GM19193 (cell line): ENCODE results near the gene CCDC106.

Experiments used
- POLR2A ChIP-seq: IDR thresholded peaks from 4 replicates; pipeline ENCODE4 v1.6.1; 2011; ENCODE audit not compliant: insufficient read depth, insufficient read length; ENCODE audit errors: extremely low read depth

Gene CCDC106

DNA sequence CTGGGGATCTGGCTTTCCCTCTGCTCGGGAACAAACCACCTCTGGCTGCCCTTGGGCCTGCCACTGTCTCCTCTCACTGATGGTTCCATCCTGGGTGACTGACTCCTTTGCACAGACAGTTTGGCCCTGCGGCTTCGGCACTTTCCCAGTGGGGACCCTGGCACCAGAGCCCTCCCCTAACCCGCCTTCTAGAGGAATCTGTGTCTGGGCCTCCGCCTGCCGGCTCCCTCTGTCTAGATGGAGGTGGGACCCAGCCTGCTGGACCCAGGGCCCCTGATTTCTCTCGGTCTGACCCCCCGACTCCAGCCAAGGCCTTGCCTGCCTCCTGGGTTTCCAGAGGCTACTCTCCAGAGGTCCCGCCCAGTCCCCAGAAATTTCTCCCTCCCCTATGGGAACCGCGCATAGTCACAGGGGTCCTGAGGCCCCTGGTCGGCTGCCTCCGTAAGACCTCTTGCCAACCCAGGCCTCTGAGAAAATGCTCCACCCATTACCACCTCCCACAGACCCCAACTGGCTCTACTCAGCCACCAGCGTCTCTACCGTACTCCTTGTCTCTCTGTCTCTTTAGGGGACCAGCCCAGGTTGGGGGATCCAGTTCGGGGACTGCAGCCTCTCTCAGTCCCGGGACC is 2.7 kb downstream of the CCDC106 start:
- TF ChIP-seq POLR2A, result no peak

DNA sequence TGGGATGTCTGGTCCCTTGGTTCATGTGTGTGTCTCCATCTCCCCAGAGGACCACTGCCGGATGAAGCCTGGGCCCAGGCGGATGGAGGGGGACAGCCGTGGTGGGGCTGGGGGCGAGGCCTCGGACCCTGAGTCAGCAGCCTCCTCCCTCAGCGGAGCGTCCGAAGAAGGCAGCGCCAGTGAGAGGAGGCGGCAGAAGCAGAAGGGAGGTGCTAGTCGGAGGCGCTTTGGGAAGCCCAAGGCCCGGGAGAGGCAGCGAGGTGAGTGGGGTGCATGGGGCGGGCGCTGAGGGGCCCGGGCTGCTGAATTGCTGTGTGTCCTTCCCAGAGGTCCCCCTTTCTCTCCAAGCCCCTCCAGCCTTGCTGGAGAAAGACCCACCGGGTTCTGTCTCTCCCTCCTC is 3.2 kb downstream of the CCDC106 start:
- no peak for TF ChIP-seq POLR2A

DNA sequence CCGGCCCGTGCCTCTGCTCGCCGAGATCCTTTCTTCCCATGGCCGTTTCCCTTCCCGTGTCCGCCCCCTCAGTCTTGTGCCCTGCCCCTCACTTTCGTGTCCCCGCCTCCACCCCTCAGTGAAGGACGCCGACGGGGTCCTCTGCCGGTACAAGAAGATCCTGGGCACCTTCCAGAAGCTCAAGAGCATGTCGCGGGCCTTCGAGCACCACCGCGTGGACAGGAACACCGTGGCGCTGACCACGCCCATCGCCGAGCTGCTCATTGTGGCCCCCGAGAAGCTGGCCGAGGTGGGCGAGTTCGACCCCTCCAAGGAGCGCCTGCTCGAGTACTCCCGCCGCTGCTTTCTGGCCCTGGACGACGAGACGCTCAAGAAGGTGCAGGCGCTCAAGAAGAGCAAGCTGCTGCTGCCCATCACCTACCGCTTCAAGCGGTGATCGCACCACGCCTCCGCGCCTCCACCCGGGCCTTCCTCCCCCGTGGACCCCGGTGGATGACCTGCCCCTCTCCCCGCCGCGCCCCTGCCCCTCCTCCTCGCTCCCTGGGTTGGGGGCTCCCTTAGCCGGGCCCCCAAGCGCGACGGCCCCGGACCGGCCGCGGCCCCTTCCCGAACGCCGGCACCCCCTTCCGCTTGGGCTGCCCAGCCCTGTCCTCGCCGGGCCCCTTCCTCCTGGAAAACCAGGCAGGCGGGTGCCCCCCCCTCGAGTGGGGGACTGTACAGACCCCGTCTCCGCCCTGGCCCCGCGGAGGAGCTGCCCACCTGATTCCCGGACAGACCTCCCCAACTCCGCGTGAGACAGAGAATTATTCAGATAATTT is 4.5 kb downstream of the CCDC106 start:
- TF ChIP-seq POLR2A, result no peak

DNA sequence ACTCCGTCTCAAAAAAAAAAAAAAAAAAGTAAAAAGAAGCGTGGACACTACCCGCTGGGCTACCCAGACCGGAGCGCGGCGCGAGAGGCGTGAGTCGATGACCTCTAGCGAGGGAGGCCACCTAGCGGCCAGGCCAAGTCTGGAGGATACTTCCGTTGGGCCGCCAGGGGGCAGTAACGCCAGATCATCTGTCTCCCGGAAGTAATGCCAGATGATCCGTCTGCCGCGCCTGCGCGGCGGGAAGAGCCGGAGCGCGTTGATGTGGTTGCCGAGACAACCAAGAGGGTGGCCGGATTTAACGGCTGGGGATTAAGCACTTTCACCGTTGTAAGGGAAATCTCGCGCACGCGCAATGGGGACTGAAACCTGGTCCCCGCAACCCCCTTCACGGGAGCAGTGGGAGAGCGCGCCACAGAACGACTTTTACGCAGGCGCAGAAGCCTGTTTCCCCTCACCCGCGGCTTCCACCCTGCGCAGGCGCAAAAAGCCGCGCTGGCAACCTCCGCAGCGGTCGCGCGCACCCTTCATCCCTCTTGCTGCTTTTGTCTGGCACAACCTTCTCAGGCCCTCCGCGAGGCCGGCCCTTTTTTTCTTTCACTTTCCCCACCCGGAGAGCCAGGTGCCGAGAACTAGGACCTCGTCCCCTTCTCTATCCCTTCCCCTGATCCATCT is 5.8 kb downstream of the CCDC106 start:
- peak; percentile 90 for TF ChIP-seq POLR2A

DNA sequence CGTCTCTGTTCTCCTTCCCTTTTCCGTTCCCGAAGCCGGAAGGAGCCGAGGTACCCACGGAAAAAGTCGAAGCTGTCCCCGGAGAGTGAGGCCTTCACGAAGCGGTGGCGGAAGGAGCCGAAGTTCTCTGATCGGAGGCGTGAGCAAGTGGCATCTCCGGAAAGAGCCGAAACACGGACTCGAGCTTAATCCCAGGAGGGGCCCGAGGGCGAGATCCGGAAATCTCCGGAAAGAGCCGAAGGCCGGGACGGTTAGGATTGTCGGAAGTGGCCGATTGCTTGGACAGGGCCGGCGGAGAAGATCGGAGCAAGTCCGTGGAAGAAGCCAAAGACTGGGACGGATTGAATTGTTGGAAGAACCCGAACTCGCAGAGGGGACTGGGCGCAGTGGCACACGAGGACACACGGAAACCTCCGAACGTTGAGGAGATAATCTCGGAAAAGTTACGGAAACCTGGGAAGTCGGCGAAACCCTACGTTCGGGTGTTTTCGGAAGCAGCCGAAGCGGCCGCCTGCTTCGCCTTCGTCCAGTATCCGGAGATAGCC is 6.4 kb downstream of the CCDC106 start:
- no peak for TF ChIP-seq POLR2A

DNA sequence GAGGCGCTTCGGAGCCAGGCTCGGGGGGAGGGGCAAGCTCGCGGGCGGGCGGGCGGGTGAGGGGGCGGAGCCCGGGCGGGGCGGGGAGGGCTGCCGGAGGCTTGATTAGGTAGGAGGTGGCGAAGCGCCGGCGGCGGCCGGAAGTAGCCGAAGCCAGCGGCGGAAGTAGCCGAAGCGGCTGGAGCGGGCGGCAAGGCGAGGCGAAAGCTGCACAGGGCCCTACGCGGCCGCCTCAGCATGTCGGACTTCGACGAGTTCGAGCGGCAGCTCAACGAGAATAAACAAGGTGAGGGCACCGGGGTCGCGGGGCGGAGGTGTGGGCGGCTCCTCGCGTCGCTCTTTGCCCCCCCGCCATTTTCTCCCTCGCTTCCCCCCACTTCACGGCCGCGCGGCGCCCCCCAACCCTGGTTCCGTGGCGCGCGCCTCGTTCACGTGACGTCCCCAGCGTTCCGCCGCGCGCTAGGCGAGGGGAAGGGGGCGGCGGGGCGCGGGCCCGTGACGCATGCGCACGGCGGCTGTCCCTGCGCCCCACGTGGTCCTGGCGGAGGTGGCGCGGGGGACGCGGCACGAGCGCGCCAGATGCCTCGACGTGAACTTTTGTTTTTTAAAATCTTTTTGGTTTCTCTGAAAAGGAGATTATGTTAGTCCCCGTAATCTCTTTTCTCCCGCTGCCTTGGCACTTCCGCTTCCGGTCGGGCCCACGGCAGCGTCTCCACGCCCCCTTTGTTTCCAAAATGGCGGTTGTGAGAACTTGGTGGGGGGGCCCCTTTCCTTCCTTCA is 7.0 kb downstream of the CCDC106 start, which contains the start of gene U2AF2:
Gene U2AF2, plus strand, starts transcription at position 168 of the 780 bp plus-strand sequence. Its CDS starts 70 bp downstream, at position 238.
- peak; percentile 82 for TF ChIP-seq POLR2A

DNA sequence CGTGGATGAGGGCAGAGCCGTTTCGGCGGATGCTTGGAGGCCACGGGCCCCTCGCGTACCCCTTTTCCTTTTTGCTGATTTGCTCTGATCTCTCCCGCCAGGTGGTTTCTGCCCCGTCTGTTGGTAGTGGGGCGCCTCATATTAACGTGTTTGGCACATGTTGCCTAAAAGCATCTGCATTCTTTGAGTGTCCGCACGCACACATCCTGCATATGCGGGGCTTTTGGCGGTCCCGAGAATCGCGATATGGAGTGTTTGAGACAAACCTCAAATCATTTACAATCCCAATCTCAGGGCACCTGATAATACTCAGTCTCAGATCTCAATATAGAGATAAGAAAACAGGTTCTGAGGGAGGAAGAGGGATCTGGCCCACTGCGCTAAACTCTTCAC is 7.6 kb downstream of the CCDC106 start:
- no peak for TF ChIP-seq POLR2A

DNA sequence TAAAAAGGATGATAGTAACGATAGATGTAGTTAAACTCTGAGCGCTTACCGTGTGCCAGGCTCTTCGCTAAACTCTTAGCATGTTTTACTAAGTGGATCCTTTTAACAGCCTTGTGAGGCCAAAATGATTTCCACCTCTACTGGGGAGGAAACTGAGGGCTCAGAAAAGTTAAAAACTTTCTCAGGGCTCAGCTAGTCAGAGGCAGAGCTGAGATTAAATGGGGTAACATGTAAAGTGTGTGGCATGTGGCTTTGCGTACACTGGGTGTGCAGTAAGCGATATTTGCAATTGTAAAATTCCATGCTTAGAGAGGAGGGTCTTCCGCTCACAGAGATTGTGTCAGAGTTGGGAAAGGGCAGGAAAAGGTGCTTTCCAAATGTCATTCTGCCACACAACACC is 8.5 kb downstream of the CCDC106 start:
- TF ChIP-seq POLR2A, result no peak

DNA sequence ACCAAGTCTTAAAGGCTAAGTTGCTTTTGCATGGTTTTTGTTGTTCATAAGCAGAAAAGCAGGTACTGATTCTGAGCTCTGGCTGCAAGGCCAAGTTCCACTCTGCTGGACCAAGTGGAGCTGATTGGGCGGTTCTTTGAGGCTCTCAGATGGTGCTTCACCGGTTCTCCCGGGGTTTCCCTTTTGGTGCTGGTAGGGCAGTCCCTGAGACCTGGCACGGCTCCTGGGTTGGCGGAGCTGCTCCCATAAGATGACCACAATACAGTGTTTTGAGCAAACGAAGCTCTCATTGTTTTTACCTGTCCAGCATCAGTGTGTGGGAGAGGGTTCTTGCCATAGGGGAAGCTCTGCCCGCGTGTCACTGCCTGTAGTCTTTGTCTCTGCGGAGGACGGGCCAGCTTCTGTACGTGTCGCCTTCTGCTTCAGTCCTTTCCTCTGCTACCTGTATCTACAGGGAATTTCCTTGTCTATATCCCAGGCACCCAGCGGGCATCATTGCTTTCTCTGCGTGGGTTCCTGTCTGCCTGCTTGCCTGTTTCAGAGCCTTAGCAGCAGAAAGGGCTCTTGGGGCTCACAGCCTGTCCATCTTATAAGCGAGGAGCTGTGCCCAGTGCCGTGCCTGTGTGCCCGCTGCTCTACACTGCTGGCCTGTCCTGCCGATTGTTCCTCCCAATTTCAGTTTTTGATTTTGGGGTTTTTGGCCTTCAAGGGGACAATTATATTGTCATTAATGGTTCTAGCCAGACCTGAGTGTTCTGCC is 9.2 kb downstream of the CCDC106 start:
- TF ChIP-seq POLR2A, result no peak

DNA sequence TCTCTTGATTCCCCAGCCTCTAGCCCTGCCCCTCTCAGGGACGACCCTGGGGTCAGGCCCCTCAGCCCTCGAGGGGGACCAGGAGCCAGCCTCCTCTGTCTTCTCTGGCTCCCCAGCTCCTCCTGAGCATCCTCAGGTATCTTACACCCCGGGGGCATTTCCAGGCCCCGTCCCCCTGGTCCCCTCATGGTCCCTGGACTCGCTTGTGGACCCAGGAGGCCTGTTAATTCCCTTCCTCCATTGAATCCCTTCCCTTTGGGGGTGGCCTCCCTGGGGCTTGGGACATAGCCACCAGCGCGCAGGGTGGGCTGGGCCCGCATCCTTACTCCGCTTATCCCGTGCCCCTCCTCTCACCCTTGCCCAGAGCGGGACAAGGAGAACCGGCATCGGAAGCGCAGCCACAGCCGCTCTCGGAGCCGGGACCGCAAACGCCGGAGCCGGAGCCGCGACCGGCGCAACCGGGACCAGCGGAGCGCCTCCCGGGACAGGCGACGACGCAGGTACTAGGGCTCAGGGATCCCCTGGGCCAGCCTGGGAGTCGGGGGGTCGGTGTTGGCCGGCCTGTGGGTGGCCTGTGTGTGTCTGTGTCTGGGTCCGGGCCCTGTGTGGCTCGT is 10.9 kb downstream of the CCDC106 start:
- TF ChIP-seq POLR2A, result no peak

DNA sequence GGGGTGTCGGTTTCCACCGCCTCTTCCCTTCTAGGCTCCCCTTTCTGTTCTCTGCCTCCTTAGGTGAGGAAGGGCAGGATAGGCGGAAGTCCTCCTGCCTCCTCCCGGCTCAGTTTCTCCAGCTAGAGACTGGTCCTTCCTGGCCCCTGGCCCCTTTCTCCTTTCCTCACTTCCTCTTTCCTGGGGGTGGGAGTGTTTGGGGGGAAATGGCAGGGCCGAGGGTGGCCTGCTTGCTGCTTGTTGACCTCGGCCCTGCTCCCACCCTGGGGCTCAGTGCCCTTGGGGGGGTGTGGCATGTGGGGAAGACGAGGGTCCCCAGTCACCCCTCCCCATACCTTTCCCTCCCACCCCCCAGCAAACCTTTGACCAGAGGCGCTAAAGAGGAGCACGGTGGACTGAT is 11.8 kb downstream of the CCDC106 start:
- TF ChIP-seq POLR2A, result no peak

DNA sequence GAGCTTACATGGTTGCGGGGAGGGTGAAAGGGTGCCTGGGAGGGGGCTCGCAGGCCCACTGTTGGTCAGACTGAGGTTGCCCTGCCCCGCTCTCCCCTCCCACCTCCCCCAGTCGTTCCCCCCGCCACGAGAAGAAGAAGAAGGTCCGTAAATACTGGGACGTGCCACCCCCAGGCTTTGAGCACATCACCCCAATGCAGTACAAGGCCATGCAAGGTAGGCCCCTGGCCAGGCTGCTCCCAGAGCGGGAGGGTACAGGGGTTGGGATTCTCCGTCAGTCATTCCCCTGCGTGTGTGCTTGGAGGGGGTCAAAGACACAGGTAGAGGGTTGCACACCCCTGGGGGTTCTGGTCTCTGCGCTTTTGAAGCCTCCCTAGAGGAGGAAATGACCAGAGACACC is 12.4 kb downstream of the CCDC106 start:
- TF ChIP-seq POLR2A, result no peak

DNA sequence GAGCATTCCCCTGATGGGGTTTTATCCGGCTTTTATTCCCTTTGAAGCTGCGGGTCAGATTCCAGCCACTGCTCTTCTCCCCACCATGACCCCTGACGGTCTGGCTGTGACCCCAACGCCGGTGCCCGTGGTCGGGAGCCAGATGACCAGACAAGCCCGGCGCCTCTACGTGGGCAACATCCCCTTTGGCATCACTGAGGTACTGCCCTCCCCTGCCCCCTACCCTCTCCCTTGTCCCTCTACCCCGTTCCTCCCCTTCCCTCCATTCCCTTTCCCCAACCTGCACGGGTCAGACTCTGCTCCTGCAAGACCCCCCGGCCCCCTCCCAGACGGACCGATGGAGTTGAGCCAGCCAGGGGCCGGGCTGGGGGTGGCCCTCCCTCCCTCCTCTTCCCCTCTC is 13.0 kb downstream of the CCDC106 start:
- TF ChIP-seq POLR2A, result no peak
